Middle frontal gyrus (tissue), 1 donor: ENCODE results near the gene PRR20B.
"Not testable (repeated sequence)": the region's sequence is repeated elsewhere in the genome, so short reads cannot be mapped to it uniquely, and the experiment has no call there.

Experiments
- DNase-seq: peaks from one replicate; pipeline ENCODE4 v3.0.0-alpha.2; 2015; ENCODE audit warnings: low spot score; ENCODE audit errors: extremely low spot score

PRR20B gene

DNA sequence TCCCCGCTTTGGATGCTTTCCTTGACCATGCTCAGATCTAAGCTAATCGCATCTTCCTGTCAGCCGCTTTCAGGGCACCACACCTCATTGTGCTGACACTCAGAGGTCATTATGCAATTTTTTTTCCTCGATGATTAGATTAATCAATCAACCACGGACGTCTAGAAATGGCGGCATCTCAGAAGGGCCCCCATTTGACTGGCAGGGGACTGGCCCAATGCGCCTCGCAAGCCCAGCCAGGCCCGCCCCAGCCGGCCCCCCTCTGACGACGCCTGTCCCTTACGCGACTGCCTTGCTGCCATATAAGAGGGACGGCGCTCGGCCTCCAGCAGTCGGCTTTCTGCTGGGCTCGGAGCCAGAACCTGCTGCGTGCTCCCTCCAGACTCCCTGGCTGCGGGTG lies at the start of gene PRR20B:
PRR20B (plus strand) TSS at position 301 of the 400 bp plus-strand sequence. CDS start 387 bp downstream, outside the sequence.
- DNase-seq = not testable (repeated sequence)

DNA sequence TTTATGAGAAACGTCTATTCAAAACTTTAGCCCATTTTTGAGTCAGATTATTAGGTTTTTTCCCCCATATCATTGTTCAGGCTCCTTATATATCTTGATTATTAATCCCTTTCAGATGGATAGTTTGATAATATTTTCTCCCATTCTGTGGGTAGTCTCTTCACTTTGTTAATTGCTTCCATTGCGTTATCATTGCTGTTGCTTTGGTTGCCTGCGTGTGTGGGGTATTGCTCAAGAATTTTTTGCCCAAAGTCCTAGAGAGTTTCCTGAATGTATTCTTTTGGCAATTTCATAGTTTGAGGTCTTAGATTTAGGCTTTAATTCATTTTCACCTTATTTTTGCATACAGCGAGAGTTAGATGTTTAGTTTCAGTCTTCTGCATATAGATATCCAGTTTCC lies 32.3 kb upstream of the PRR20B start:
- DNase-seq = no peak

DNA sequence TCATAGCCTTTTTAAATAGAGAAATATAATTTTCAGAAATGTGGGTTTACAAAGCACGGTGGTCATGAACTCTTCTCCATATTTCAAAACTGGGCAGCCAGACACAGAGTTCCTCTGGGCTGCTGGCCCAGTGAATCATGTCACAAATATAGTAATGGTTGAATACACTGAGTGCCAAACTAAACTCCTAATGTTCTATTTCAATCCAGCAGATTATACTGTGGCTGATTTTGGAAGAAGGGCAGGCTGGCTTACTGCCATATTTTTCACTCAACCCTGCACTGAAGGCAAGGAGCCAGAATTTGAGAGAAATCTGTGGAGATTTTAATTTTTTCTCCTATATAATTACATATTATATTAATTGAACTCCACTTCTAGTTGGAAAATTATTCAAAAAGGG lies 23.6 kb upstream of the PRR20B start:
- DNase-seq = no peak

DNA sequence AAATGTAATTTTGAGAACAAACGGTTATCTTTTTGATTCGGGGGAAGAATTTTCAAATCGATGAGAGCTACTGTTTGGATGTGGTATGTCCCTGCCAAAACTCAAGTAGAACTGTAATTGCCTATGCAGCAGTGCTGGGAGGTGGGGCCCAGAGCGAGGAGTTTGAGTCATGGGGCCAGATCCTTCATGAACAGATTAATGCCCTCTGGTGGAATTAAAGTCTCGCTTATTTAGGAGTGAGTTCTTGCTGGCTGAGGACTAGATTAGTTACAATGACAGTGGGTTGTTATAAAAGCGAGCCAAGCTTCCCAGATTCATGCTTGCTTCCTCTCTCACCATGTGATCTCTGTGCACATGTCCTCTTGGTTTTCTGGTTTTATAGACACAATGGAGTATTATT lies 18.4 kb upstream of the PRR20B start:
- no peak for DNase-seq

DNA sequence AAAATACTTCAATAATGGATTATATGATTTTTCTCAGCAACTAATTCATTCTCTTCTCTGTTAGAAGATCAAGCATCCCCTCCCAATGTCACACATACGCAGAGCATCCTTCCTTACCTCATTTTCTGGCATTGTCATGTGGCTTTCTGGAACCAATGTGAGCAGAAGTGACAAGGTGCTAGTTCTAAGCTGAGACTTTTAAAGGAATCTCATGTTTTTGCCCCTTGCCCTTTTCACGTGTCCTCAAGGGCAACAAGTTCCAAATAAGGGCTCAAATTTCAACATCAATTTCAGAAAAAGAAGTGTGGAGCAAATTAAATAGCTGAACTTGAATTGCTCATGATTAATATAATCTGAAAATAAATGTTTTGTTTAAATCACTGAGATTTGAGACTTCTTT lies 11.2 kb upstream of the PRR20B start:
- no peak for DNase-seq

DNA sequence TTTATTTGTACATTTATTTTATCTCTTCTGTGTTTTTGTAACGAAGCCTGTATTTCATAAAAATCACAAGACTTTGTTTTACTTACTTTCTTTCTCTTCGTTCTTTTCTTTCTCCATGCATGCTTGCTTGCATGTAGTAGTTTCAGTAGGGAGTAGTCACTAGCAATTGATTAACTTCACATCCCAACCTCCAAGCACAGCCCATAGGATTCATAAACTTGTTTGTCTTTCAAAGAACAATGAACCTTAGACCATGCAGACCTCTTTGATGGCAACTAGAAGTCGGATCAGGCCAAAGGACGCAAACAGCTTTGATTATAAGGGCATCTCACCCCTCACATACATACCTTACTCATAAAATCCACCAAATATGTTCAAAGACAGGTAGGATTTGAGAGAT lies 9.7 kb upstream of the PRR20B start:
- DNase-seq = no peak

DNA sequence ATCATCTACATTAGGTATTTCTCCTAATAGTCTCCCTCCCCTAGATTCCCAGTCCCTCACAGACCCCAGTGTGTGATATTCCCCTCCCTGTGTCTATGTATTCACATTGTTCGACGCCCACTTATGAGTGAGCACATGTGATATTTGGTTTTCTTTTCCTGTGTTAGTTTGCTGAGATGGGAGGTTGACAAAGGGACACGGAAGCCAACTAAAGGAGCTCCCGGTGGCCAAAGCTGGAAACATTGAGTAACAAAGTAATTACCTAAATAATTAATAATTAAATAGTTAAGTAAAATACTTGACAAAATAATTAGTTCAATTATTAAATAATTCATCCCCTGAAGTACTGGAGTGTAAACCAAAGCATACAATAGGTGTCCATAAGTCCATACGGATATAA lies 8.3 kb upstream of the PRR20B start:
- no peak for DNase-seq

DNA sequence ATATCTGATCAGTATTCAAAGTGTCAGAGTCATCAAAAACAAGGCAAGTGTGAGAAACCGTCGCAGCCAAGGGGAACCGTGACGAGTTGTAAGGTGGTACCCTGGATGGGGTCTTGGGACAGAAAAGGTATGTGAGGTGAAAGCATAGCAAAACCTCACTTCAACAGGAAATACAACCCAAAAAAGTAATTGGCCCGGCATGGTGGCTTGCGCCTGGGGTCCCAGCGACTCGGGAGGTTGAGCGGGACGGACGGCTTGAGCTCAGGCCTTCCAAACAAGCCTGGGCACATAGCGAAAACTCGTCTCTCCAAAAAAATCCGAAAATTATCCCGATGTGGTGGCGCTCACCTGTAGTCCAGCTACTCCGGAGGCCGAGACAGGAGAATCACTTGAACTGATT lies 7.5 kb upstream of the PRR20B start:
- not testable (repeated sequence) for DNase-seq

DNA sequence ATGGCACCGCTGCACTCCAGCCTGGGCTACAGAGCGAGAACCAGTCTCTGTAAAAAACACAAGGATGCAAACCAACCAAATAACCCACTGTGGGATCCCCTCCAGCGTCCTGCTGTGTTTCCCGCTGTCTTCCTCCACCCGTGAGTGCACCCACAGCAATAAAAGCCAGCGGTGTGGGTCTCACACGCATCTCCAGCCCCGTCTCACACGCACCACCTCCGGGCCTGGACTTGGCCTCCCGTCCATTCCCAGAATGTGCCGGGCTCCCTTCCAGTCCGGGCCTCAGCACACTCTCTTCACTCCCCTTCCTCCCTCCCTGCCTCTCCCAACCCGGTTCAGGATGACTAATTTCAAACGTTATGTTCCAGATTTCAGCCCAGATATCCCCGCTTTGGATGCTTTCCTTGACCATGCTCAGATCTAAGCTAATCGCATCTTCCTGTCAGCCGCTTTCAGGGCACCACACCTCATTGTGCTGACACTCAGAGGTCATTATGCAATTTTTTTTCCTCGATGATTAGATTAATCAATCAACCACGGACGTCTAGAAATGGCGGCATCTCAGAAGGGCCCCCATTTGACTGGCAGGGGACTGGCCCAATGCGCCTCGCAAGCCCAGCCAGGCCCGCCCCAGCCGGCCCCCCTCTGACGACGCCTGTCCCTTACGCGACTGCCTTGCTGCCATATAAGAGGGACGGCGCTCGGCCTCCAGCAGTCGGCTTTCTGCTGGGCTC lies 6.9 kb upstream of the PRR20B start, which contains the start of gene PRR20A:
PRR20A (plus strand) TSS at position 684 of the 734 bp plus-strand sequence. CDS start 387 bp downstream, outside the sequence.
- not testable (repeated sequence) for DNase-seq

DNA sequence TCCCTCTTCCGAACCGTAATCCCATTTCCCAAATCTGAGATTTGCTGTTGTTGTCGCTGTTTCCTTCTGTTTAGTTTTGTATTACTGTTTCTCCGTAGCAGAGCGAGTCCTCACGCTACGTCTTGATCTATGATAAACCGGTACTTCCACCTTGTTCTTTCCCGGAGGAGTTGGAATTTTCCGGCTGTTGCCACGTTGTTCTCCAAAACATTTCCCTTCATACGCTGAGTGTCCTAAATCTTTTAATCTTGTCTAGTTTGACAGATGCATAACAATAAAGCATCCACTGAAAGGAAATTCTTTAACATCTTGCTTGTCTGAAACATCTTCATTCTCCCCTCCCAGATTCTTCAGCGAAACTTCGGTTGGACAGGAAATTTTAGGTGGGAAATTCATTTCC lies 818 bp downstream of the PRR20B start:
- not testable (repeated sequence) for DNase-seq

DNA sequence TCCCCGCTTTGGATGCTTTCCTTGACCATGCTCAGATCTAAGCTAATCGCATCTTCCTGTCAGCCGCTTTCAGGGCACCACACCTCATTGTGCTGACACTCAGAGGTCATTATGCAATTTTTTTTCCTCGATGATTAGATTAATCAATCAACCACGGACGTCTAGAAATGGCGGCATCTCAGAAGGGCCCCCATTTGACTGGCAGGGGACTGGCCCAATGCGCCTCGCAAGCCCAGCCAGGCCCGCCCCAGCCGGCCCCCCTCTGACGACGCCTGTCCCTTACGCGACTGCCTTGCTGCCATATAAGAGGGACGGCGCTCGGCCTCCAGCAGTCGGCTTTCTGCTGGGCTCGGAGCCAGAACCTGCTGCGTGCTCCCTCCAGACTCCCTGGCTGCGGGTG lies 6.5 kb downstream of the PRR20B start, which contains the start of gene PRR20C:
PRR20C (plus strand) TSS at position 301 of the 400 bp plus-strand sequence. CDS start 387 bp downstream, outside the sequence.
- not testable (repeated sequence) for DNase-seq

DNA sequence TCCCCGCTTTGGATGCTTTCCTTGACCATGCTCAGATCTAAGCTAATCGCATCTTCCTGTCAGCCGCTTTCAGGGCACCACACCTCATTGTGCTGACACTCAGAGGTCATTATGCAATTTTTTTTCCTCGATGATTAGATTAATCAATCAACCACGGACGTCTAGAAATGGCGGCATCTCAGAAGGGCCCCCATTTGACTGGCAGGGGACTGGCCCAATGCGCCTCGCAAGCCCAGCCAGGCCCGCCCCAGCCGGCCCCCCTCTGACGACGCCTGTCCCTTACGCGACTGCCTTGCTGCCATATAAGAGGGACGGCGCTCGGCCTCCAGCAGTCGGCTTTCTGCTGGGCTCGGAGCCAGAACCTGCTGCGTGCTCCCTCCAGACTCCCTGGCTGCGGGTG lies 13.0 kb downstream of the PRR20B start, which contains the start of gene PRR20D:
PRR20D (plus strand) TSS at position 301 of the 400 bp plus-strand sequence. CDS start 387 bp downstream, outside the sequence.
- DNase-seq = not testable (repeated sequence)

DNA sequence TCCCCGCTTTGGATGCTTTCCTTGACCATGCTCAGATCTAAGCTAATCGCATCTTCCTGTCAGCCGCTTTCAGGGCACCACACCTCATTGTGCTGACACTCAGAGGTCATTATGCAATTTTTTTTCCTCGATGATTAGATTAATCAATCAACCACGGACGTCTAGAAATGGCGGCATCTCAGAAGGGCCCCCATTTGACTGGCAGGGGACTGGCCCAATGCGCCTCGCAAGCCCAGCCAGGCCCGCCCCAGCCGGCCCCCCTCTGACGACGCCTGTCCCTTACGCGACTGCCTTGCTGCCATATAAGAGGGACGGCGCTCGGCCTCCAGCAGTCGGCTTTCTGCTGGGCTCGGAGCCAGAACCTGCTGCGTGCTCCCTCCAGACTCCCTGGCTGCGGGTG lies 19.6 kb downstream of the PRR20B start, which contains the start of gene PRR20E:
PRR20E (plus strand) TSS at position 301 of the 400 bp plus-strand sequence. CDS start 387 bp downstream, outside the sequence.
- DNase-seq = not testable (repeated sequence)

DNA sequence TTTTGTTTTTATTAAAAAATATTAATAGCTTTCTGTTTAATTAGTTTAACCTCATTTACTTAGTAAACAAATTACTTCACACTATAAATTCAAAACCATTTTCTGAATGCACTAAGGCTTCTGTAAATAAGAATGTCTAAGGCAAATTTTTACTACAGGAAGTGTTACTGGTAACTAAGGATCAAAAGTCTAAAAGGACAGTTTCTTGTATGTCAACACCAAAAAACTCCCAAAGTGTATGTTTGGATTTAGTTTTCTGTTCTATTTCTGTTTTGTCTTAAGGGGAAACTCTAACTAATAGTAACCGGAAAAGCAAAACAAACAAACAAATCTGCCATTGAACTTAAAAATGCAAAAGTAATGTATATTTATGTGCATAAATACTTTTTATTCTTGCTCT lies 44.4 kb downstream of the PRR20B start:
- no peak for DNase-seq
